Activated CD8-positive, alpha-beta memory T cell treated with anti-CD3 and anti-CD28 coated beads for 24 hours (primary cell): Measurements from ENCODE around the gene RFX2.
"Not testable (repeated sequence)": the region's sequence is repeated elsewhere in the genome, so short reads cannot be mapped to it uniquely, and the experiment has no call there.

Source experiments
- DNase-seq: peaks from one replicate; pipeline ENCODE4 v3.0.0-alpha.2; 2020

RFX2 gene

DNA sequence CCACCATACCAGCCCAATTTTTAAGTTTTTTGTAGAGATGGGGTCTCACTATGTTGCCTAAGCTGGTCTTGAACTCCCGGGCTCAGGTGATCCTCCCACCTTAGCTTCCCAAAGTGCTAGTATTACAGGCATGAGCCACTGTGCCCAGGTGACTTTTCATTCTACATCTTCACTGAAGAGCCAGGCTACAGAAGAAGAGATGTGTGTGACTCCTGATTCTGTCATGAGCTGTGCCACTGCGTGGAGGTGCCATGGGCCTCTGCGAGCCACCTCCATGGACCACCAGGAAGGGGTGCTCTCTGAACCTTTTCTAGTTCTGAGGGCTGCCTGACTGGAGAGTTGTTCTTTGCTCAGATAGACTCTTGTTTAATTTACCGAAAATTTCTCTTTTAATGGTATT is 75.8 kb downstream of the RFX2 start:
- peak; percentile 17 for DNase-seq

GRCh38 chr19:6033744-6034264 is 76.5 kb downstream of the RFX2 start:
- DNase-seq: peak; percentile 5

DNA sequence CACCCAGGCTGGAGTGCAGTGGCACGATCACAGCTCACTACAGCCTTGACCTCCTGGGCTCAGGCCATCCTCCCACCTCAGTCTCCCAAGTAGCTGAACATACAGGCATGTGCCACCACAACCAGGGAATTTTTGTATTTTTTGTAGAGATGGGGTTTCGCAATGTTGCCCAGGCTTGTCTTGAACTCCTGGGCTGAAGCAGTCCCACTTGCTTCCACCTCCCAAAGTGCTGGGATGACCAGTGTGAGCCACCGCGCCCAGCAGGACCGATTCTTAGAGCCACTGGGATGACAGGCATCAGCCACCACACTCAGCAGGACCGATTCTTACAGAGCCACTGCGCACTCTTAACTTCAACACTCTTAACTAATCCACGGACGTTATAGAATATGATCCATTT is 77.5 kb downstream of the RFX2 start:
- peak; percentile 11 for DNase-seq

DNA sequence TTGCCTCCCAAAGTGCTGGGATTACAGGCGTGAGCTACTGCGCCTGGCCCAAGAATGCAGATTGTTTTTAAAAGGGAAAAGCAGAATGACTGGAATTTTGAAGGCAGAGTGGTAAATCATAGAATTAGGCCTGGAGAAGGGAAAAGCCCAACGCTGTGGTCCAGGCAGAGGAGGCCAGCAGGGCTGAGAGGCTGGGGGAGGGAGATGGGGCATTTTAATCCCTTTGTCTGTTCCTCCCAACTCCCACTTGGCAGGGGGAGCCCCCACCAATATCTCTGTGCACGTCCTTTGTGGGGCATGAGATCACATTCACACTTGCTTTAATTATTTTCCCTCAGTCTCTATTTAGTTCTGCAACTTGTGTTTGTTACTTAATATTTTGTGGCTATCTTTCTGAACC is 77.9 kb downstream of the RFX2 start:
- DNase-seq: peak; percentile 13

- DNase-seq: no peak
Observed at GRCh38 chr19:6030214-6030507, 80.1 kb downstream of the RFX2 start.

DNA sequence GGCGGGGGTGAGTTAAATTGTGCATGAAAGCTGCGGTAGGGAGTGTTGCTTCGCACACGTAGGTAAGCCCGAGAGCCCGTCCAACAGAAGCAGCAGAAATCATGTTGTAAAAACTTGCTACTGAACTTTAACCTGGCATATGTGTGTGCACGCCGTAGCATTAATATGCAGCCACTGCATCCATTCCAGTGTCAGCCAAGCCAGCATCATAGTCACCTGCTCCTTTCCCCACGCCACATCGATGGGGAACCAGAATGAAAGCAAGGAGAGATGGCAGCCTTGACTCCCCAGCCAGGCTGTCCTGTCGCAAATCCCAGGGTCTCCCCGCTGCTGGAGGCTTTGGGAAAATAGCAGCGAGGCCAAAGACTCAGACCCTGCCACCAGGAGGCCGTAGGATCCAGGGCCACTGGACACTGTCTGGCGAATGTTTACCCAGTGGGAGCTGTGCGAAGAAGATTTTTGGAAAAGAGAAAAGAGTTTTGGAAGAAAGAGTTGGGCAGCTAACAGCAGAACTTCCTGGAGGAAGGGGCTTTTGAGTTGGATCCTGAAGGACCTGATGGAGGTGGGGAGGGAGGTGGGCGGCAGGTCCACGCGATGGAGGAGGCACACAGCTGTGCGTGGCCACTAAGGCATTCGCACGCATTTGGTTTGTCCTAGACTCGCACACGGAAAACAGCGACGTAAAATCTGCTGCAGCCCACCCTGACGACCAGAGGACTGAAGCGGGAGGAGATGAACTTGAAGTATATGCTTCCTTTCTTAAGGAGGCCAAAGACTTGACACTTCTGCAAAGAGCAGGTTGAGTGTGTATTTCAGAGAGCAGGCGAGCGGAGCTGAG is 83.7 kb downstream of the RFX2 start:
- no peak for DNase-seq

GRCh38 chr19:6024756-6025155 is 85.5 kb downstream of the RFX2 start:
- not testable (repeated sequence) for DNase-seq

GRCh38 chr19:6023936-6024335 is 86.4 kb downstream of the RFX2 start:
- DNase-seq: no peak

DNA sequence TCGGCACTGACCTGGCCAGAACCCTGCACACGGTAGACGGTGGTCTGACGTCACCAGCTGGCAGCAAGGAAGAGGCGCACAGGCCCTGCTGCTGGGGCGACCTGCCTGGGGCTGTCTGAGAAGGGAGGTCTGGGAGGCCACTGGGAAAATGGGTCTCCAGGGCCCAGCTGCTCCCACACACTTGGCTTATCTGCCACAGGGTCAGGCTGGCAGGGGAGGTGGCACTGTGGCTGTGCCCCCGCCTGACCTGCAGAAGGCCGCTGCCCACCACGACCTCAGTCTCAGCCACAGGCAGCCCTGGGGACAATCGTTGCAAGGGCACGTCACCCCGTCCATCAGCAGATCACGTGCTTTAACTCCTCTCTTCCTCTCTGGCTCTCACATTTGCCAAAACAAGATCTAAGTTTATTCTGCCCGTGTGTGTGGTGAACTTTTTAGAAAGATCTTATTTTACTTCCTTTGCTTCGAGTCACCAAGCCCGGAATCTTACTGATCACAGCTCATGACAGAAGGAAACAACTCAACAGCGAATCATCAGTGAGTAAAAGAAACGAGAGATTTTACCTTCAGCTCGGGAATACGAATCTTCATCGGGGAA is 87.1 kb downstream of the RFX2 start:
- no peak for DNase-seq

DNA sequence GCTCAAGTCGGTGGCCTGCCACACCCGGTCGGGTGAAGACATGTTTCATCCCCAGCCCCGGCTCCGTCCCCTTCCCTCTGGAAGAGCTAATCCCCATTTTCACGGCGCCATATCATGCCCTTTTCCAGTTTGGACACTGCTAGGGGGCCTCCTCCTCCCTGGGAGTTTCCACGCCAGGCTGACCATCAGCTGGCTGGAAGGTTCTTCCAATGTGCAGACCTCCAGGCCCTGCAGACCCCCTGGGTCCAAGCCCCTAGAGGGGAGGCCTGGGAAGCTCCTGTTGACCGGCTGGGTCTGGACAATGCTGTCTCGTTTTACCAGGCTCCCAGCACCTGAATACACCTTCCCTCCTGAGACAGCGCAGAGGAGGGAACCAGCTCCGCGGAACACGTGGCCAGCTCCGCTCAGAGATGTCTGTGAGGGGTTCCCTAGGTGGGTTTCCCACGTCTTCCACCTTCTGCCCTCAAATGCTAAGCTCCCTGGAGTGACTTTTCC is 87.7 kb downstream of the RFX2 start:
- DNase-seq: no peak

GRCh38 chr19:6021878-6022569 is 88.3 kb downstream of the RFX2 start:
- DNase-seq: peak; percentile 86

DNA sequence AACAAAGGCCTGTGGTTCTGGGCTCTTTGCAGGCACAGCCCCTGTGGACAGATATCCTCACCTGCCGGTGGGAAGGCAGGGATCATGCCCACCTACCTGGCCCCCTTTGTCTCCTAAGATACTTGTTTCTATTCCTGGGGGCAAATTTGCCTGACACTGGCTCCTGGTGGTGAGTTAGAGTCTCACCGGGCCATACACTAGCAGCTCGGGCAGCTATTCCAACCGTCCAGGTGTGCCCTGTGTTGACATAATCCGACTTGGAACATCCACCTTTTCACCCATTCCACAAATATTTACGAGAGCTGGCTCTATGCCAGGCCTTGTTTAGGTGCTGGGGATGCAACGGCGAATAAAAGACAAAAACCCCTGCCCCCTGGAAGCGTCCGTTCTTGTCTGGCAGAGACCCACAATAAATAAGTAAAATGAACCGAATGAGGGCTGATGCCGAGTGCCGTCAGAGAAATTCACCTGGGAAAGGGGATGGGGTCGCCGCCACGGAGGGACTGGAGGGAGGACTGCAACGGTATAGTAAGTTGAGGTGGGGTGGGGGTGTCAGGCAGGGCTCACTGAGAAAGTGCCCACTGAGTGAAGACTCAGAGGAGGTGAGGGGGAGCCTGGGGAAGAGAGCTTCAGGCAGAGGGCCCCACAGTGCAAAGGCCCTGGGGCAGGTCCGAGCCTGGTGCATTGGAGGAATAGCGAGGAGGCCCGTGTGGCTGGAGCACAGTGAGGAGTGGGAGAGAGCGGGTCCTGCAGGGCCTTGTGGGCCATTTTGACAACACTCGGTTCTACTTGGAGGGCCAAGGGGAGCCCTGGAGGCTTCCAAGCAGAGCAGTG is 89.1 kb downstream of the RFX2 start:
- no peak for DNase-seq

- no peak for DNase-seq
Observed at GRCh38 chr19:6020166-6020882, 90.0 kb downstream of the RFX2 start.

- no peak for DNase-seq
Observed at GRCh38 chr19:6018786-6019185, 91.5 kb downstream of the RFX2 start.

DNA sequence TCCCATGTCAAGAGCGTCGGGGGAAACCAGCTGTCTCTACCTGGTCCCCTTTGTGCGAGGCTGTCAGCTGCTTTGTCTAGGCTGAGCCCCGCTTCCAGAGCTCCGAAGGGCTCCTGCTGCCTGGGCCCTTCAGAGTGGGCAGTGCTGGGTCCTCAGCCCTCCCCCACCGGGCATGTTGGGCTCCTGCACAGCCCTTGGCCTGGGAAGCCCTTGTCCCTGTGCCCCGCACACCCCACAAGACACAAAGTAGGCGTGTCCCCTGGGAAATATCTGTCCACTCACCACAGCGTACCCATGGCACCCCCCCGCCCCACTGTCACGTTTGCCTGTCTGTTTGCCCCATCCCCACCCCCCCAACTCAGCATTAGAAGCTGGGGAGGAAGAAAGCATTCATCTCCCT is 92.7 kb downstream of the RFX2 start:
- DNase-seq: no peak

GRCh38 chr19:6015841-6016545 is 94.3 kb downstream of the RFX2 start:
- DNase-seq: no peak

GRCh38 chr19:6014551-6015135 is 95.7 kb downstream of the RFX2 start:
- DNase-seq: no peak

DNA sequence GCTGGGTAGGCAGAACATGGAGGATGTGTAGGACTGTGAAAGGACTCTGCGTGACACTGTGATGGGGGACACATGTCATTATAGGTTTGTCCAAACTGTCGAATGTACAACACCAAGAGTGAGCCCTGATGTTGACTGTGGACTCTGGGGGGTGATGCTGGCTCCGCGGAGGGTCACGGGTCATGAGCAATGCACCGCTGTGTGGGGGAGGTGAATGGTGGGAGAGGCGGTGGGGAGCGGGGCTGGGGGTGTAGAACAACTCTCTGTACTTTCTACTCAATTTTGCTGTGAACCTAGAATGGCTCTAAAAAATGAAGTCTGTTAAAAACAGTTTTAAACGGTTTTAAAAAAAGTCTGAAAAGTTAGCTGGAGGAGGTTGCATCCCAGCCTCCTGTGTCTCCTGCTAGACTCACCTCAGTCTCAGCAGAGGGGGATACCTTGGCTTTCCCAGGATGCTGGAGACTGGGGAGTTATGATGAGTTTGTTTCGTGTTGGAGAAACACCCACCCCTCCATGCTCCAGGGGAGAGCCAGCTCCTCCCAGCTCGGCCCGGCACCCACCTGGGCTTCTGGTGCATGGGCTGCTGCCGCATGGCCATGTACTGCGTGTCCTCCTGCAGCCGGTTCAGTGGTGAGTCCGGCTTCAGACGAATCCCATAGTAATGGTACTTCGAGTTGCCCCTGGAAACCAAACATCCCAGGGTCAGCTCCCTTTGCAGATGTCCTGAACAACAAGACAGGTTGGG is 97.7 kb downstream of the RFX2 start:
- DNase-seq: no peak

GRCh38 chr19:6011794-6012193 is 98.5 kb downstream of the RFX2 start:
- DNase-seq: no peak

- no peak for DNase-seq
Observed at GRCh38 chr19:6011206-6011605, 99.1 kb downstream of the RFX2 start.
